Measurements from ENCODE around the gene ARID3B. TPM values are rescaled to one million over a fixed set of nuclear protein-coding genes. Genes with fewer than 3 reads are reported as not detected.

ARID3B gene
- total and polyA plus RNA-seq, 7 donors: 1.8 to 5.5 (median 3.0) TPM

GRCh38 chr15:74551714-74552113 lies 10.7 kb downstream of the ARID3B start:
- intact Hi-C loops (cut with DNase I): loop anchor here in 1 of 2 donors (5.0 kb wide), 1 partner anchor 36 kb away; no protein-coding TSS in a partner anchor
- Histone ChIP-seq H3K4me3 (no peak overlapping the region), H3K27me3 (ENCODE audit: insufficient read depth in 3 of 3, low read length in 2 of 3) (no peaks in the 10 kb centered on the region), H3K9me3 (no peaks in the 10 kb centered on the region), H3K36me3 (ENCODE audit: insufficient read depth in 1 of 2, low read depth in 1 of 2) (peaks cover 0 to 9% of the 10 kb centered on the region in 2 donors), H3K27ac (no peak overlapping the region), H3K4me1 (peaks cover 10% of the 10 kb centered on the region)
- DNase-seq (no peak), ATAC-seq (no peak)
- TF ChIP-seq CTCF (IDR thresholded peaks at IDR 0.05): no peak
- 99 to 100% (median 100%) methylated on average over 2 to 3 of the region's 3 CpGs for WGBS, 3 donors

- intact Hi-C loops (cut with DNase I): loop anchor here in 1 of 2 donors (5.0 kb wide), 1 partner anchor 34 kb away; no protein-coding TSS in a partner anchor
- H3K27me3 ChIP-seq (ENCODE audit: insufficient read depth in 3 of 3, low read length in 2 of 3): no peaks in the 10 kb centered on the region
- no peaks in the 10 kb centered on the region for H3K9me3 ChIP-seq
- 62 to 81% (median 68%) methylated on average over 5 of the region's 5 CpGs for WGBS, 3 donors
- no peaks in the 10 kb centered on the region for H3K4me1 ChIP-seq
- peaks cover 0 to 9% of the 10 kb centered on the region in 2 donors for H3K36me3 ChIP-seq (ENCODE audit: insufficient read depth in 1 of 2, low read depth in 1 of 2)
- H3K27ac ChIP-seq: no peak overlapping the region
- no peak overlapping the region for H3K4me3 ChIP-seq
- no peak for TF ChIP-seq CTCF (IDR thresholded peaks at IDR 0.05)
- ATAC-seq (no peak), DNase-seq (no peak)
Measured at GRCh38 chr15:74552773-74553441, 11.9 kb downstream of the ARID3B start.

GRCh38 chr15:74555192-74555591 lies 14.2 kb downstream of the ARID3B start:
- no peaks in the 10 kb centered on the region for H3K4me1 ChIP-seq
- H3K4me3 ChIP-seq: no peak overlapping the region
- no peak for TF ChIP-seq CTCF (IDR thresholded peaks at IDR 0.05)
- H3K36me3 ChIP-seq (ENCODE audit: insufficient read depth in 1 of 2, low read depth in 1 of 2): peaks cover 0 to 9% of the 10 kb centered on the region in 2 donors
- H3K27me3 ChIP-seq (ENCODE audit: insufficient read depth in 3 of 3, low read length in 2 of 3): no peaks in the 10 kb centered on the region
- no peaks in the 10 kb centered on the region for H3K9me3 ChIP-seq
- WGBS, 3 donors: 90 to 96% (median 93%) methylated on average over 4 of the region's 4 CpGs
- intact Hi-C loops (cut with DNase I): no loop called here
- no peak for ATAC-seq
- no peak for DNase-seq
- H3K27ac ChIP-seq: no peak overlapping the region

DNA sequence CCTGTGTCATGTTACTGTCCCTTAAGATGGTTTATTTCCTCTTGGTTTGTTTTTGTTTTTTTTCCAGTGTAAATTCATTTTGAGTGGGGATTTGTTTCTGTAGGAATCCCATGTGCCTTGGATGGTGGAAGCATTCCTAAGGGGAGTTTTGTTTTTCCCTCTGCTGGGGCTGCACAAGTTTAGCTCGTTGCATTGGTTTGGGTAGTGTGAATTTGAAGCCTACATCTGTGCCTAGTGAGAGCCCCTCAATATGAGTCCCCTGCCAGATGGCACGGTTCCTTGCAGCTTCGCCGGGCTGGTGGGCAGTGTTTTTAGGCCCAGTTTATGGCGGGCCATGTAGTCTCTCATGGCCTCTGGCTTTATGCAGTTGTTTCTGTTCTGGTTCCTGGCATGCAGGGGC lies 17.7 kb downstream of the ARID3B start:
- Histone ChIP-seq H3K36me3 (ENCODE audit: insufficient read depth in 1 of 2, low read depth in 1 of 2) (no peaks in the 10 kb centered on the region), H3K4me3 (no peak overlapping the region), H3K27ac (no peak overlapping the region), H3K9me3 (no peaks in the 10 kb centered on the region), H3K27me3 (ENCODE audit: insufficient read depth in 3 of 3, low read length in 2 of 3) (no peaks in the 10 kb centered on the region), H3K4me1 (no peaks in the 10 kb centered on the region)
- no peak for DNase-seq
- no peak for TF ChIP-seq CTCF (IDR thresholded peaks at IDR 0.05)
- intact Hi-C loops (cut with DNase I): no loop called here
- WGBS, 3 donors: 68 to 76% (median 70%) methylated on average over 5 of the region's 5 CpGs
- ATAC-seq: no peak

DNA sequence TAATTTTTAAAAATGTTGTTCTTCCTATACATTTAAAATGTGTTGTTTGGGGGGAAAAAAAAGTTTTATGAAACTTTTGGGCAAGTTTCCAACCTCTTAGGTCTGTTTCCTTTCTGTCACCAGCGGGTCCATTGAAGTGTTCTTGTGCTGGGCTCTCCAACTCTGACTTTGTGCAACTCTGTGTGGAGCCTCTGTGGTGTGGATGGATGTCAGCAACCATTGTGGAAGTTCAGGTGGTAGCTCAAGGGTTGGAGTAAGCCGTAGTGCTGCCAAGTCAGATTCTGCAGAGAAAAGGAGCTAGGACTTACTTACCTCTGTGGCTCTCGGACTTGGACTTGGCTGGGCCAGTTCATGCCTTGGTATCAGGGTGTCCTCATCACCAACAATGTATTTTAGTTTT lies 22.4 kb downstream of the ARID3B start:
- DNase-seq (no peak), ATAC-seq (no peak)
- TF ChIP-seq CTCF (IDR thresholded peaks at IDR 0.05): no peak
- Histone ChIP-seq H3K4me1 (peaks cover 18% of the 10 kb centered on the region), H3K36me3 (ENCODE audit: insufficient read depth in 1 of 2, low read depth in 1 of 2) (no peaks in the 10 kb centered on the region), H3K9me3 (no peaks in the 10 kb centered on the region), H3K4me3 (no peak overlapping the region), H3K27ac (no peak overlapping the region), H3K27me3 (ENCODE audit: insufficient read depth in 3 of 3, low read length in 2 of 3) (no peaks in the 10 kb centered on the region)
- 91 to 97% (median 94%) methylated on average over 3 of the region's 3 CpGs for WGBS, 3 donors
- intact Hi-C loops (cut with DNase I): no loop called here

Data from psoas muscle (tissue), 8 donors.